ENCODE measurements around the gene RPS27L. TPM values are rescaled to one million over a fixed set of nuclear protein-coding genes. Genes with fewer than 3 reads are reported as not detected.
A peak's percentile ranks its signal among the peaks of the same experiment; 100 is the strongest.

Gene RPS27L
- total and polyA plus RNA-seq, 2 experiments from 2014 or later = 85.9 to 1,011 TPM

GRCh38 chr15:63157891-63158431, 684 bp upstream of the RPS27L start (continued):
- TF ChIP-seq REST (IDR thresholded peaks at IDR 0.05; ENCODE audit: unreplicated experiment) = no peak
- no peak for TF ChIP-seq ZNF331 (CRISPR knock-in tag; IDR thresholded peaks at IDR 0.05; ENCODE audit: low read depth)
- TF ChIP-seq NANOG (IDR thresholded peaks at IDR 0.05; ENCODE audit: borderline replicate concordance) = no peak
- no peak for TF ChIP-seq ETS1 (IDR thresholded peaks at IDR 0.05)
- TF ChIP-seq EZH2phosphoT487 (IDR thresholded peaks at IDR 0.05; ENCODE audit: unreplicated experiment) = no peak
- TF ChIP-seq STAT1 (IDR thresholded peaks at IDR 0.05; ENCODE audit: unreplicated experiment) = no peak
- no peak for TF ChIP-seq ZNF114 (CRISPR knock-in tag; IDR thresholded peaks at IDR 0.05)

GRCh38 chr15:63156755-63157117, 541 bp downstream of the RPS27L start:
- Histone ChIP-seq H3K9me2 (ENCODE audit: insufficient read depth) (no peaks in the 10 kb centered on the region), H3K36me3 (ENCODE audit: insufficient read depth) (peaks cover 28% of the 10 kb centered on the region), H2AFZ (peak overlapping the region; percentile 77; the same call in 1 of the 2 replicates), H3F3A (replicated peaks; ENCODE audit: low read depth) (peaks cover 5% of the 10 kb centered on the region), H3K4me2 (peak overlapping the region; percentile 74), H3K27ac (ENCODE audit: low read depth) (peak overlapping the region; percentile 96), H3K4me3 (peak overlapping the region; percentile 83), H4K20me1 (replicated peaks; ENCODE audit: insufficient read depth) (no peaks in the 10 kb centered on the region), H3K27me3 (ENCODE audit: insufficient read depth) (no peaks in the 10 kb centered on the region), H3K79me2 (replicated peaks; ENCODE audit: insufficient read depth) (peaks cover 28% of the 10 kb centered on the region), H3K4me1 (ENCODE audit: insufficient read depth) (no peaks in the 10 kb centered on the region)
- peaks cover 2% of the 10 kb centered on the region for H3K27me3 Mint-ChIP-seq (ENCODE audit: insufficient read depth, low read depth, poor library complexity)
- H3K4me1 Mint-ChIP-seq = peaks cover 6% of the 10 kb centered on the region
- H3K4me3 Mint-ChIP-seq = peak overlapping the region; percentile 95
- ATAC-seq (no peak; the same call in 2 of the 3 replicates), DNase-seq (ENCODE audit: low spot score) (peak; percentile 39)
- no peaks in the 10 kb centered on the region for H3K9me3 Mint-ChIP-seq
- H3K36me3 Mint-ChIP-seq (ENCODE audit: low read depth) = peaks cover 24% of the 10 kb centered on the region; the same call in 2 of the 3 replicates
- peak overlapping the region; percentile 96 for H3K27ac Mint-ChIP-seq
- TF ChIP-seq POLR2AphosphoS5 (IDR thresholded peaks at IDR 0.05; ENCODE audit: low read depth) (no peak), ZNF331 (CRISPR knock-in tag; IDR thresholded peaks at IDR 0.05; ENCODE audit: low read depth) (no peak), JUNB (IDR thresholded peaks at IDR 0.05; ENCODE audit: unreplicated experiment) (no peak), ZNF462 (CRISPR knock-in tag; IDR thresholded peaks at IDR 0.05) (no peak), ETS1 (IDR thresholded peaks at IDR 0.05) (no peak), NANOG (IDR thresholded peaks at IDR 0.05; ENCODE audit: borderline replicate concordance) (no peak), EZH2 (IDR thresholded peaks at IDR 0.05; ENCODE audit: low read depth, unreplicated experiment) (no peak), EZH2phosphoT487 (IDR thresholded peaks at IDR 0.05; ENCODE audit: unreplicated experiment) (no peak), STAT1 (IDR thresholded peaks at IDR 0.05; ENCODE audit: unreplicated experiment) (no peak)

Measured in GM23338 (cell line).